Activated CD4-positive, alpha-beta T cell treated with anti-CD3 and anti-CD28 coated beads for 36 hours (primary cell): ENCODE measurements around the gene SMIM13. TPM values are rescaled to one million over a fixed set of nuclear protein-coding genes. Genes with fewer than 3 reads are reported as not detected.

Experiments
- ATAC-seq: fragments of 200-7000 bp; cut with Tn5 transposase; one replicate; pipeline ENCODE4 v1.10.0; 2021; ENCODE audit warnings: mild to moderate bottlenecking, moderate library complexity
- CTCF ChIA-PET: fragments of 350-600 bp; sonication (Branson Sonifier 250); formaldehyde crosslinking; loops from one replicate; lab custom pipeline; 2021; ENCODE audit warnings: antibody characterized with exemption; lab: Charles Lee
- POLR2A ChIA-PET: fragments of 350-600 bp; sonication (Branson Sonifier 250); formaldehyde crosslinking; loops from one replicate; lab custom pipeline; 2021; ENCODE audit warnings: antibody characterized with exemption, inconsistent platforms; lab: Charles Lee
- DNase-seq: peaks from one replicate; pipeline ENCODE4 v3.0.0-alpha.2; 2020
- H3K27ac Mint-ChIP-seq: one replicate; pipeline ENCODE4 v1.8.0; 2021; ENCODE audit warnings: mixed read lengths
- H3K27me3 Mint-ChIP-seq: one replicate; pipeline ENCODE4 v1.8.0; 2021; ENCODE audit warnings: mixed read lengths
- H3K36me3 Mint-ChIP-seq: one replicate; pipeline ENCODE4 v1.8.0; 2021; ENCODE audit warnings: low read depth, mixed read lengths
- H3K4me1 Mint-ChIP-seq: one replicate; pipeline ENCODE4 v1.8.0; 2021; ENCODE audit warnings: mixed read lengths
- H3K4me3 Mint-ChIP-seq: one replicate; pipeline ENCODE4 v1.8.0; 2021; ENCODE audit warnings: mild to moderate bottlenecking, moderate library complexity, mixed read lengths
- H3K9me3 Mint-ChIP-seq: one replicate; pipeline ENCODE4 v1.8.0; 2021; ENCODE audit warnings: low read depth, mixed read lengths
- intact Hi-C, 2 experiments: fragments of 100-400 bp; cut with DNase I in 1 of 2; cut with micrococcal nuclease in 1 of 2; formaldehyde crosslinking; loops; one replicate each; pipeline versions ENCODE4 v1.14.2 to v1.15.1; 2022 to 2024; cut with DNase I, micrococcal nuclease
- total RNA-seq, 2 experiments: library from RNA; stranded (reverse); gene quantifications; one replicate each; pipeline ENCODE4 v1.2.3, GENCODE V29; 2021

The SMIM13 gene
- total RNA-seq, result 1 to 10 TPM; 6.3 to 7.9 TPM

DNA sequence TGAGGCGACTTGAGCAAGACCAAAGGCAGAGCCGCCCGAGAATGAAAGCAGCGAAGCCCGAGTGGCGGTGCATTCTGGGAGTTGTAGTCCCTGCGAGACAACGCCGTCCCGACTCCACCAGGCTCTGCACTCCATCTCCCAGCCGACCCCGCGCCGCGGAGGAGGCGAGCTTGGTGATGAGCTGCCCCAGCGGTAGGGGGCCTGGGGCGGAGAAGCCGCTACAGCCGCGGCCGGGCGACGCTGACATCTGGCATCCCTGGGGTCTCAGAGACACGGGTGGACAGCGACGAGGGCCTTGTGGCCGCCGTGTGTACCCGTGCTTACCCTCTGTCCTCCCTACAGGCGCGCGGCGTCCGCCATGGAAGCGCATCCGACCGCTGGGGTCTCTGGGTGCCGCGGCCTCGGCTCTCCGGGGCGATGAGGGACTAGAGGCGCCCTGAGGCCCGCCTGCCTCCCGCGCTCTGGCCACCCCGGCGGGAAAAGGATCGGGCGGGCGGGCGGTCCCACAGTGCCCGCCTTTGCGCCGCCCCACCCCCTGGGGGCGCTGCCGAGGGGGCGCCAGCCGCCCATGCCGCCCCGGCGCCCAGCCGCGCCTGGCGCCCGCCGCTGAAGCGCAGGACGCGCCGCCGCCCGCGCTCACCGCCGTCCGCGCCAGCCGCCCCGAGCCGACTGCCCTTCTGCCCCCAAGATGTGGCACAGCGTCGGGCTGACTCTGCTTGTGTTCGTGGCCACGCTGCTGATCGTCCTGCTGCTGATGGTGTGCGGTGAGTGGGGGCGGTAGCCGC, at the start of gene SMIM13:
Gene SMIM13 (plus strand): TSS at position 209 of the 785 bp plus-strand sequence. CDS start 480 bp downstream, at position 689.
- ChIA-PET CTCF (interaction anchor here (0.6 to 1.5 kb wide), 5 partner anchors 78 to 1919 kb away, joined by 3 to 7 read pairs (median 3); no protein-coding TSS in a partner anchor), POLR2A (interaction anchor here (0.6 kb wide), 1 partner anchor 399 kb away, joined by 3 read pairs; the partner anchor contains the start of gene PAK1IP1)
- peak; percentile 98 for DNase-seq
- Mint-ChIP-seq H3K4me3 (peak within 1 kb of the TSS; percentile 96), H3K36me3 (peaks cover 10% of the 10 kb centered on the region), H3K9me3 (no peaks in the 10 kb centered on the region), H3K27me3 (no peaks in the 10 kb centered on the region), H3K4me1 (peaks cover 25% of the 10 kb centered on the region), H3K27ac (peak within 1 kb of the TSS; percentile 99)
- peak; percentile 95 for ATAC-seq
- intact Hi-C loops, result loop anchor here (1.0 to 10.0 kb wide), 14 partner anchors 43 to 919 kb away; partner anchors contain the start of genes MAK (in 2 of the 2), C6orf52 (in 1 of the 2), ELOVL2 (in 1 of the 2) and HIVEP1 (in 1 of the 2)

DNA sequence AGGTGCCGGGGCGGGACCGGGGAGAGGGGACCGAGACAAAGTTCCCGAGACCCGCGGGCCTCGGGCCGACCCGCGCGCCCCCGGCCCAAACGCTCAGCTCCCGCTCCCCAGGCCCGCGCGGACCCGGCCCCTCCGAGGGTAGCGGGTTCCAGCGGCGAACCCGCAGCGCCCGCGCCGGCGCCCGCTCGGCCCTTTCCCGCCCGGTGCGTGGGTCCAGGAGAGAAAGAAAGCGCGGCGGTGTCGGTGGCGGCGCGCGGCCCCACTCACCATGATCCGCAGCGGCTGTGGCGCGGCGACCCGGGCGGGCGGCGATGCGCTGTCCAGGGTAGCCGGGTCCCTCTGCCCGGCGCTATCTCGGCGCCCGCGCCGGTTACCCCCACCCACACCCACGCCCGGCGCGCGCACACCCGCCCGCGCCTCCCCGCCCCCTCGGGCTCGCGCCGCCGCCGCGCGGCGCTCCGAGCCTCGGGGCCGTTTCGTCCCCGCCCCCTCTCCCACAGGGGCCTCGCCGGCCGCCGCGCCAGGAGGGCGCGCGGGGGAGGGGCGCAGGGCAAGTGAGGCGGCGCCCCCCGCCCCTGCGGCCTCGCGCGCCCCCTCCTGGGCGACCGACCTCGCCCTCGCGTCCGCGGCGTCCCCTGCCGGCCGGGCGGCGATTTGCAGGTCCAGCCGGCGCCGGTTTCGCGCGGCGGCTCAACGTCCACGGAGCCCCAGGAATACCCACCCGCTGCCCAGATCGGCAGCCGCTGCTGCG, 49.5 kb upstream of the SMIM13 start, which contains the start of gene ELOVL2:
Gene ELOVL2 (minus strand): TSS at position 345 of the 751 bp plus-strand sequence. CDS start 75 bp downstream, at position 270.
- Mint-ChIP-seq H3K27me3 (peaks cover 57% of the 10 kb centered on the region), H3K9me3 (no peaks in the 10 kb centered on the region), H3K4me3 (peak within 1 kb of the TSS; percentile 35), H3K36me3 (no peaks in the 10 kb centered on the region), H3K27ac (no peak within 1 kb of the TSS), H3K4me1 (peaks cover 9% of the 10 kb centered on the region)
- CTCF ChIA-PET, result interaction anchor here (0.8 to 1.4 kb wide), 2 partner anchors 14 to 25 kb away, joined by 3 to 4 read pairs; no protein-coding TSS in a partner anchor
- intact Hi-C loops, result loop anchor here in 1 of 2 experiments (1.0 kb wide), 1 partner anchor 49 kb away; the partner anchor contains the start of gene SMIM13
- peak; percentile 60 for ATAC-seq
- DNase-seq, result peak; percentile 60
- POLR2A ChIA-PET, result no interaction called here

DNA sequence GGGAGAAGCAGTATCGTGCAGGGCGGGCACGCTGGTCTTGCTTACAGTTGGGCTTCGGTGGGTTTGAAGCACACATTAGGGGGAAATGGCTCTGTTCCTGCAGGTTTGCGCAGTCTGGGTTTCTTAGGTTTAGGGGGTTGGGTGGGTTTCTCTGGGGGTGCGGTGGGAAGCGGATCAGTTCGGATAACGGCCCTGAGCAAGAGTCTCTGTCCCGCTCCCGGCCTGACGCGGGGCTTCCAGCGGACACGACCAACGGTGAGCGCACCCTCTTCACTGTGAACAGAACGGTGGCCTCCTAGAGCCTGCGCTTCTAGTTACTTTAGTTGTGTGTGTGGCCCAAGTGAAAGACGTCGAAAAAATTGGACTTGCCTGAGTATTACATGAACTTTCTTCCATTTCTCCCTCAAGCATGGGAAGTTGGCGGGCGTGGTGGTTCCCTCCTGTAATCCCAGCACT, 48.9 kb upstream of the SMIM13 start:
- H3K27me3 Mint-ChIP-seq, result peaks cover 60% of the 10 kb centered on the region
- DNase-seq, result no peak
- ChIA-PET CTCF (interaction anchor here (1.1 kb wide), 1 partner anchor 10 kb away, joined by 4 read pairs; no protein-coding TSS in a partner anchor), POLR2A (no interaction called here)
- H3K4me3 Mint-ChIP-seq, result peak overlapping the region; percentile 35
- intact Hi-C loops, result loop anchor here in 1 of 2 experiments (1.0 kb wide), 1 partner anchor 49 kb away; the partner anchor contains the start of gene SMIM13
- ATAC-seq, result no peak
- H3K36me3 Mint-ChIP-seq, result no peaks in the 10 kb centered on the region
- peaks cover 9% of the 10 kb centered on the region for H3K4me1 Mint-ChIP-seq
- no peaks in the 10 kb centered on the region for H3K9me3 Mint-ChIP-seq
- H3K27ac Mint-ChIP-seq, result no peak overlapping the region

GRCh38 chr6:11050731-11051130, 42.9 kb upstream of the SMIM13 start:
- Mint-ChIP-seq H3K4me1 (no peaks in the 10 kb centered on the region), H3K4me3 (no peak overlapping the region), H3K27ac (no peak overlapping the region), H3K27me3 (peaks cover 44% of the 10 kb centered on the region), H3K36me3 (no peaks in the 10 kb centered on the region), H3K9me3 (no peaks in the 10 kb centered on the region)
- intact Hi-C loops, result no loop called here
- no peak for DNase-seq
- ChIA-PET POLR2A (no interaction called here), CTCF (interaction anchor here (0.6 kb wide), 2 partner anchors 34 to 697 kb away, joined by 3 read pairs; no protein-coding TSS in a partner anchor)
- ATAC-seq, result no peak

DNA sequence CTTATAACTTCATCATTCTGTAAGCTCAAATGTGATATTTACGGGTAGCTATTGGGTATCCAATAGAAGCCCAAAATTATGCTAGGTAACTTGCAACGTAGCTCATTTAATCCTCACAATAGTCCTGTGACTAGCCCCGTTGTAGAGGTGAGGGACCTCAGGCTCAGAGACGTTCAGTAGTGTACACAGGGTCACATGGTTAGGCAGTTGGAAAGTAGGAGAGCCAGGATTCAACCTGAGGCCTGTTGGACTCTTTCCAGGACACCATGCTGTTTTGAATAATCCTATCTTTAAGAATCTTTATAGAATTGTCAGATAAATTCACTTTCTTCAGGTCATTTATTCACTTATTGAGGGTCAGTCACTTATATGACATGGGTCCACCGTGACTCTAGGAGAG, 40.3 kb upstream of the SMIM13 start:
- no peak for ATAC-seq
- ChIA-PET CTCF (no interaction called here), POLR2A (no interaction called here)
- H3K4me3 Mint-ChIP-seq, result no peak overlapping the region
- H3K4me1 Mint-ChIP-seq, result no peaks in the 10 kb centered on the region
- intact Hi-C loops, result no loop called here
- H3K9me3 Mint-ChIP-seq, result no peaks in the 10 kb centered on the region
- DNase-seq, result no peak
- H3K27me3 Mint-ChIP-seq, result peaks cover 31% of the 10 kb centered on the region
- no peak overlapping the region for H3K27ac Mint-ChIP-seq
- no peaks in the 10 kb centered on the region for H3K36me3 Mint-ChIP-seq

DNA sequence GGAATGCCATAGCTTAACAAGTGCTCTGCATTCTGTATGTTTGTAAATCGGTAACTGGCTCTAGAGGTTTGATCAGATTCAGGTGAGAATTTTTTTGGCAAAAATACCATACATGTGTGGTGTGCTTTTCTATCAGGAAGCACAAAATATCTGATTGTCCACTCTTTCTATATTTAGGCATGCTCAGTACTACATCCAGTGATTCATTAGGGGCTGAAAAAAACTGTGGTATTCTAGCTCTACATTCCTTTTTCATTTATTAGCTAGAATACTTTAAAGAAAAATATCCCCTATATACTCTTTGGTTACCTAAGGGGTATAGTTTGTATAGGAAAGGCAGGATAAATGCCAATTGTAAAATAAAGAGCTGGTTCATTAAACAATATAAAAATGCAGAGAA, 38.9 kb upstream of the SMIM13 start:
- ChIA-PET CTCF (interaction anchor here (1.6 to 2.2 kb wide), 2 partner anchors 9 to 14 kb away, joined by 4 to 11 read pairs; no protein-coding TSS in a partner anchor), POLR2A (interaction anchor here (0.6 kb wide), 1 partner anchor 26 kb away, joined by 8 read pairs; no protein-coding TSS in a partner anchor)
- no peaks in the 10 kb centered on the region for H3K4me1 Mint-ChIP-seq
- no peak overlapping the region for H3K27ac Mint-ChIP-seq
- H3K4me3 Mint-ChIP-seq, result no peak overlapping the region
- peaks cover 20% of the 10 kb centered on the region for H3K27me3 Mint-ChIP-seq
- no peak for DNase-seq
- intact Hi-C loops, result no loop called here
- ATAC-seq, result no peak
- no peaks in the 10 kb centered on the region for H3K9me3 Mint-ChIP-seq
- no peaks in the 10 kb centered on the region for H3K36me3 Mint-ChIP-seq

GRCh38 chr6:11055127-11055627, 38.5 kb upstream of the SMIM13 start:
- Mint-ChIP-seq H3K9me3 (no peaks in the 10 kb centered on the region), H3K27ac (no peak overlapping the region), H3K4me1 (no peaks in the 10 kb centered on the region), H3K36me3 (no peaks in the 10 kb centered on the region), H3K27me3 (peaks cover 17% of the 10 kb centered on the region), H3K4me3 (no peak overlapping the region)
- intact Hi-C loops, result no loop called here
- no peak for DNase-seq
- no peak for ATAC-seq
- CTCF ChIA-PET, result interaction anchor here (1.4 to 2.2 kb wide), 3 partner anchors 10 to 21 kb away, joined by 4 to 11 read pairs (median 4); no protein-coding TSS in a partner anchor
- POLR2A ChIA-PET, result no interaction called here

GRCh38 chr6:11056871-11057270, 36.8 kb upstream of the SMIM13 start:
- H3K27me3 Mint-ChIP-seq, result peaks cover 8% of the 10 kb centered on the region
- no peaks in the 10 kb centered on the region for H3K36me3 Mint-ChIP-seq
- ChIA-PET CTCF (interaction anchor here (1.1 to 2.2 kb wide), 4 partner anchors 12 to 579 kb away, joined by 3 to 11 read pairs (median 5); no protein-coding TSS in a partner anchor), POLR2A (interaction anchor here (0.6 kb wide), 1 partner anchor 551 kb away, joined by 3 read pairs; no protein-coding TSS in a partner anchor)
- no peak overlapping the region for H3K4me3 Mint-ChIP-seq
- no peaks in the 10 kb centered on the region for H3K4me1 Mint-ChIP-seq
- H3K9me3 Mint-ChIP-seq, result no peaks in the 10 kb centered on the region
- intact Hi-C loops, result no loop called here
- no peak overlapping the region for H3K27ac Mint-ChIP-seq
- DNase-seq, result no peak
- no peak for ATAC-seq

DNA sequence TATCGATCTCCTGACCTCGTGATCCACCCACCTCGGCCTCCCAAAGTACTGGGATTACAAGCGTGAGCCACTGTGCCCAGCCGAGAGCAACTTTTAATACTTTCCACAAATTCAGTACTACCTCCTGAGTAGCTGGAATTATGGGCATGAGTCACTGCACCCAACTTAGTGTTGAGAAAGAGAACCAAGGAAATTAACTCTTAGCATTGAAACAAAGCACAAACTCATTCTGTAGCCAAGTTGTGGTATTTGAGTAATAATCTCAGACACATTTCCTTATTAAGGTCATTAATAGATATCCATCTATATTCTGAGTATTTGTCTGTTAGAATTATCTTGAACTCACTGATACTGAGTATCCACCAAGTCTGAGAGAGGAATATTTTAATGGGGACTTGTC, 35.2 kb upstream of the SMIM13 start:
- Mint-ChIP-seq H3K4me3 (no peak overlapping the region), H3K4me1 (no peaks in the 10 kb centered on the region), H3K27me3 (peaks cover 2% of the 10 kb centered on the region), H3K9me3 (no peaks in the 10 kb centered on the region), H3K27ac (no peak overlapping the region), H3K36me3 (no peaks in the 10 kb centered on the region)
- ATAC-seq (no peak), DNase-seq (no peak)
- POLR2A ChIA-PET, result no interaction called here
- CTCF ChIA-PET, result interaction anchor here (1.5 kb wide), 1 partner anchor 15 kb away, joined by 4 read pairs; no protein-coding TSS in a partner anchor
- intact Hi-C loops, result no loop called here

DNA sequence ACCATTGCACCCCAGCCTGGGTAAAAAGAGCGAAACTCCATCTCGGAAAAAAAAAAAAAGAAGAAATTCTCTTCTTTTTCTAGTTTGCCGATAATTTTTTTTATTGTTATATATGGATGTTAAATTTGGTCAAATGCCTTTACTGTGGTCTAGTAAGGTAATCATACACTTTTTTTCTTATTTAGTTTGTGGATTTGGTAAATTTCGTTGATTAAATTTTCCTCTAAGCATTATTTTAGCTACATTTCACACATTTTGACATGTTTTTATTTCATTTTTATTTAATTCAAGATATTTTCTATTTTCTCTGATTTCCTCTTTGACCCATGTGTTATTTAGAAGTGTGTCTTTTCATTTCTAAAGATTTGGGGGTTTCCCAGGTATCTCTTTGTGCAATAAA, 31.6 kb upstream of the SMIM13 start:
- POLR2A ChIA-PET, result no interaction called here

More for the DNA sequence above, 31.6 kb upstream of the SMIM13 start:
- CTCF ChIA-PET, result interaction anchor here (0.6 to 5.9 kb wide), 4 partner anchors 12 to 107 kb away, joined by 3 to 27 read pairs (median 3); no protein-coding TSS in a partner anchor
- Mint-ChIP-seq H3K4me3 (no peak overlapping the region), H3K27ac (no peak overlapping the region), H3K4me1 (no peaks in the 10 kb centered on the region), H3K27me3 (no peaks in the 10 kb centered on the region), H3K36me3 (no peaks in the 10 kb centered on the region), H3K9me3 (no peaks in the 10 kb centered on the region)
- ATAC-seq, result no peak
- DNase-seq, result no peak
- intact Hi-C loops, result loop anchor here in 1 of 2 experiments (10.0 kb wide), 1 partner anchor 217 kb away; no protein-coding TSS in a partner anchor
